HG02884 (cell line): ENCODE results near the gene WDR1.

Source experiments
- ATAC-seq: cut with Tn5 transposase; IDR thresholded peaks from one replicate; pipeline ENCODE4 v1.9.1; 2021; ENCODE audit warnings: mild to moderate bottlenecking, moderate library complexity; ENCODE audit not compliant: unreplicated experiment

Gene WDR1

DNA sequence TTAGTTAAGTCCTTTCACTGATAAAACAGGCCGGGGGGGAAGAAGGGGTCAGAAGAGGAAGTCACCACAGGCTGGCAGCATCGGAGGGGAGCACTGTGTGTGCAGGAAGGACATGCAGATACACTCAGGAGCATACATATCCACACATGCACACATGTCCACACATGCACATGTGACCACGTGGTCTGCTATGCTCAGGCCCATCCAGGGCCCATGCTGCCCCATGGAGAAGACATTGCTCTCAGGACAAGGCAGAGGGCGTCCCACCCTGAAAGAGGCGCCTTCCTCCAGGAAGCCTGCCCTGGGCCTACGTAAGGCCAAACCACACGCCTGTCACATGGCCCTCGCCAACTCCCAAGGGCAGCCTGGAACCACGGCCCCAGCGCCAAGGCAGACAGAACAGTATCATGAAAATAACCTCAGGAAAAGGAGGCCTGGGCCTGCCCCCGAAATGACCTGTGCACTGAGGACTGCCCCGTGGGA, 15.8 kb downstream of the WDR1 start:
- no peak for ATAC-seq

DNA sequence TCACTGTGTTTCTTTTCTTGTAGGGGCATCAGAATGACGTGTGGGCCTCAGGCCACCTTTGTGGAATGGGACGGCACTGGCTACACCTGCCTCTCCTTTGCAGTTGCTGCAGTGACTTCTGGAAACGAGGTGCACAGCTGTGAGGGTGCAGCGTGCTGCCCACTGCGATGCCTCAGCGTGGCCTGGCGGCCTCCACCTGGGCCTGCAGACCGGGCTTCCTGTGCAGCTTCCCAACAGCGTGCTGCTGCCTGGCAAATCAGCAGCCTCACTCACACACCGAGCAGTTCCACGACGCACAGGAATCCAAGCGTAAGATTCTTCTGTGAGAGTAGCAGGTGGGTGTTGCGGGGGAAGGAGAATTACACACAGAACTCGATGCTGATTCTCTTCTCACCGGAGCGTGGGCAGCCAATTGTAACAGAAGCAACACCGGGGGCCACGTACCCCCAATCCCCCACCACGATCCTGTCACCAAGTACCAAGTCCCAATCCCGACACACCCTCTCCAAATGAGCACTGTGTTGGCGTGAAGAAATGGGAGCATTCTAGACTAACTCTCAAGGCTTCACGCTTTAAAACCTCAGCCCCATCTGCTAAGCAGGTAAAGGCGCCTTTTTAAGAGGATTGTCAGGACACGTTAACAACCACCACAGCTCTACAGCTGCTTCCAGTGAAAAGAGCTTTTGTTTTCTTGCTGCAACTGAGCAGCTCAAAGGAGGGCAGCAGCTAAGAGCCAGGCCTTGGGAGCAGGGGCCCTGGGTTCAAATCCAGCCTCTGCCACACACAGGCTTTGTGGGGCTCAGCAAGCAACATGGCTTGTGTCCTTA, 16.9 kb downstream of the WDR1 start:
- ATAC-seq: no peak

DNA sequence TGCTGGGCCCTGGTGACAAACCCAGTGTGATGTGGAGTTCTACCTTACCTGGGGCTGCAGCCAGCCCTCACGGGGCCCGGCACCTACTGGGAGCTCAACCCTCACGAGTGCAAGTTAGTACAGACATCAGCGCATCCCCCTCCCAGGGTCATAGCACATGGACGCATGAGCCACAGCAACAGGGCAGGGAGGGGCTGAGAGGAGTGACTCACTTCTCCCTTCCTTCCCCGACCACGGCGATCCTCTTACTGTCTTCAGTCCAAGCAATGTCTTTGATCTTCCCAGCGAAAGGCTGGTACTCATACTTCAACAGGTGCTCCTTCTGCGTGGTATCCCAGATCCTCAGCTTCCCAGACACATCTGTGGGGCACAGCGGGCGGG, 17.8 kb downstream of the WDR1 start:
- no peak for ATAC-seq

DNA sequence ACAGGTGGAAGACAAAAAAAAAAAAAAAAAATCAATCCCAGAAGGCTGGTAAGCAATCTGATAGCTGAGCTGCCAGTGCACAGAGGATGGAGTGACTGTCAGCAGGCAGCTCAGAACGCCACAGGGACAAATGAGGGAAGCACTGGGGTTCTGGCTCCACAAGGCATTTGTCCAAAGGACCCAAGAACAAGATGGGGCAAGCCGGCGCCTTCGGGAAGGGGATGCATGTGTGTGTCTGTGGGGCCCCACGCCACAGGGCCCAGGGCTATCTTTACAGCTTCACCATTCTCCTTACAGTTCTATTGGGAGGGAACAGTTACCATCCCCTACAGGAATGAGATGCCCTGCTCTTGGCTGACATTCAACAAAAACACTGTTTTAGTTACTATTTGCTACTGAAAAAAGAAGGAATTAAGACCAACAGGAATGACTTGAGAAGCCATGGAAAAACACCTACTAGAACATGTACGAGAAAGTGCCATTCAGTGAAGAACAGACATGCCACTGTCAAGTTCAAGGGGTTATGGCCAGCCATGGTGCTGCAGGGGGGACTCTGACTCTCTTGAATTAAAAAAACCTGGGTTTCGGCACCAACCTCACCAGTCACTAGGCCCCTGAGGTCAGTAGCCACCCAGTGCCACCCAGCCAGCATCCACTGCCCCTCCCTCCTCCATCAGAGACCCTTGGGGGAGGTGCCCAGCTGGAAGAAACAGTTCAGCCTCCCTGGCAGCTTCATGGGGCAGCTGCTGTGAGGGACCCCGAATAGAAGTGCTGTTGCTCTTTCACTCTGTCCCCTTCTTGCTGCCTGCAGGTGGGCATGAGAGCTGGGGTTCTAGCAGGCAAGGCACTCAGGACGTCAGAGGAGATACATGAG, 18.5 kb downstream of the WDR1 start:
- ATAC-seq: no peak

DNA sequence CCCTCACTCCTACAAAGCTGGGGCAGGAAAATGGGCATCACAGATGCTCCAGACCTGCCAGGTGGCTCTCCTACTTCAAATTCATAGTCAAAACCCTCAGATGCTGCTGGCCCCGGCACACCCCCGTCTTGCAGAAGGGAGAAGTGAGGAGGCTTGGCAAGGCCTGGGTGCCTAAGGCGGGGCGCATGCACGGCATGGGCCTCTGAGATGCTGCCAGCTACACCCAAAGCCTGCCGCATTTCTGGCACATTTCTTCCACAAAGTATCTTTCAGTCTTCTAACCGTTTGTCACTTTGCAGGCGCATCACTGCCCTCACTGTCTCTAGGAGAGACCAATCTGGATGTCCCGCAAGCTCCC, 19.6 kb downstream of the WDR1 start:
- no peak for ATAC-seq

DNA sequence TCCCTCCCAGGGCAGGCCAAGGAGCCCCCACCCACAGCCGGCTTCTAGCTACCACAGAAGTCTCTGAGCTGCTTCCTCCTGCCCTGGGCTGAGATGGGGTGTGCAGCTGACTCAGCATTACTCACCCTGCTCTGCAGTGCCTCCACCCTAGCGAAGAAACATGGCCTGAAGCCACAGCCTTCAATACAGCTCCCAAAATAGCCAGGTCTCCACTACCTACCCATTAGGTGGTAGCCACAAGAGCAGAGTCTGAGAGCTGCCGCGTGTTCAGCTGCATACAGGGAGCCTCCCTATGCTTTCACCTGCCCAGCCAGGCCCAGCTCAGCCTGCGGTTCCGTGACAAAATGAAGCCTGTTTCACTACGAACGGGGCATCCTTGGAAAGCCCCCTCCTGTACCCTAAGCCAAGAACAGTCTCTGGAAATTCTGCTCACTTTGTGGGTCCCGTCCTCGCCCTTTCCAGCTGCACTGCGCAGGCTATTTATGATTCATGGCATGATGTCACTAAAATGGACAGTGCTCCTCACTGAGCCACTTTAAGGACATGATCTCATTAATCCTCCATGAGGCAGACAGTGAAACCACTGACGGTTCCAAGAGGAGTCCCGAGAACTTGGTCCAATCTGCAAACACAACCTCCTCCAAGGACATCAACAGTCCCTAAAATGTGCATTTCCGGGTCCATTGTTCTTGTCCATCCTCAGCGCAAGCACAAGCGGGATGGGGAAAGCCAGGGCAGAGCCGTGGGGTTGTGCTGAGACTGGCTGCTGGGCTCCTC, 20.2 kb downstream of the WDR1 start:
- ATAC-seq: peak; percentile 90

DNA sequence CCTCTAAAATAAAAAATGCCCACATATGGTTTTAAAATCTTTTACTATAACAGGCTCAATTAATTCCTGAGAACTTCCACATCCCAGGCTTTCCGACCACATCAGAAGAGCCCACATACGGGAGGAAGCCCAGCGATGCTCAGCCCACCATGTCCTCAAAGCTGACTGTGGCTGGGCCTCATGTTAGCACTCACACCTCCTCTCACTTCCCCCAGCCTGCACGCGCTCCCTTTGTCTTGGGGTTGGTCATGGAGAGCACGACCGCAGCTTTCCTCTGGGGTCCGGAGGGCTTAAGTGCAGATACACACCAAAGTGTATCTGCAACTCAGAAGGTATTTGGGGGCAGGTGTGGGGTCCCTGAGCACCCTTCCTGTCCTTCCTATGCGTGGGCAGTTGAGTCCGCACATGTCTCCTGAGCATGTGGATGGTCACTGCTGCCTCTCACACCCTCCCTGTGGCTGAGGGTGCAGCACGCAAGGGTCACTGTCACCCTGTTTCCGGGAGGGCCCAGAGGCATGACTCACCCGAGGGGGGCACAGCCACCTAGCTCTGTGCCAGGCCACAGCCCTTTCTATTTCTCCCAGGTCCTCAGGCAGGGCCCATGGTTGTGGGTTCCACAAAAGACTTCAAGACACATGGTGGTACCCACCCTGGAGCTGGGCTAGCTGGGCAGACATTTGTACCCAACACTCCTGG, 21.2 kb downstream of the WDR1 start:
- no peak for ATAC-seq

DNA sequence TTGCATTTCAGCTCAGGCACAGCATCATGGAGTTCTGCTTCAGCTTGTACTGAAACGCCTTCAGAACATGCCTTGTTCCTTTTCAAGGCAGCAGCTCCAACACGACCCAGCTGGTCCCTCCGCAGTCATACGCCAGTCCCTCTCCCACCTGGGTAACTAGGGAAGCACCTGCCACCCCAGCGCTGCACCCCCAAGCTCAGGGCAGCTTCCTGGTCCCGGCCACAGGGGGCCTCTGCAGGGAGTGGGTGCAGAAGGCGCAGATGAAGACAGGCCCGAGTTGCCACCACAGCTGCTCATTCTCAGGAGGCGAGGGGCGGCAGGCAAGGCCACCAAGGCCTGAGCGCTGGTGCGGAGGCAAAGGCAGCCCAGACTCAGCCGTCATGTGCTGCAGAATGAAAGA, 21.8 kb downstream of the WDR1 start:
- no peak for ATAC-seq

DNA sequence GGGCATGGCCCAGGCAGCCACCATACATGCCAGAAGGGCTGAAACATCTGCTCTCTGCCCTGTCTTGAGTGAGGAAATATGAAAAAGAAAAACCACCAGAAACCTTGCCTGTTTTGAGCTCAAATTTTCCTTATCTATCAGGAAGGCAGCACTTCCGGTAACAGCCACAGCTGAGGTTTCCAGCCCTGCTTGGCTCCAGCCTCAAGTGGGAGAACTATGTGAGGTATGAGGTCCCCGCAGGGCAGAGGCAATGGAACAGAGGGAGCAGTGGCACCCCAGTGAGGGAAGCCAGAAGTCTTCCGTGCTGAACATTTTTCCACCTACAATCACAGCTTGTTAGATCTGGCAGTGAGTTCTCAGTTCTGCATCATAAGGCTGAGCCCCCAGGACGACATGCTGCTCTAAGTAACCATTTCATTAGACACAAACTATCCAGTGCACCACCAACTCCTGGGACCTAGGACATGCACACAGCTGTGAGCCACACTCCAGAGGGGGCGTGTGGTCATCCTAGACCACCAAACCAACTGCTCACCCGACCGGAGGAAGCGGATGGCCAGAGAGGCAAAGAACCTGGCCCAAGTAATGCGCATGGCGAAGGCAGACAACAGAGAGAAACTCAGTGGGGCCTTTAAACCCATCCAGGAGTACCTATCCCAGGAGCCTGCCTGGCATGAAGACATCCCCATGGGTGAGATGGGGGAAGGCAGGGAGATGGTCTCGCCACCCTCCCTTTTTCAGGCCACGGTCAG, 22.6 kb downstream of the WDR1 start:
- ATAC-seq: no peak

DNA sequence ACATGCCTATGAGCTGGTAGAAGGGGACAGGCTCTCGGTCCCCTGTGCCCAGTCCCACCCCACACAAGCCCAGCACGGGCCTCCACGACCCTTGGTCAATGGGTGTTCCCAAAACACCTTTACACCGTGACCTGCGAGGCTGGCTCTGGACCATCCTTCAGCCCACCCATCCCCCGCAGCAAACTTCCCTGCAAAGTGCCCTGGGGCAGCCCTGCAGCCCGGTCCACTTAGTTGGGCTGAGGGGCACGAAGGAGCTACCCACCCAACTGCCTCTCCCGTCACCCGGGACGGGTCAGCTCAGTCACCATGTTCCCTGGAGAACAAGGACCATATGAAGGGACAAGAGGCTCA, 23.4 kb downstream of the WDR1 start:
- no peak for ATAC-seq

DNA sequence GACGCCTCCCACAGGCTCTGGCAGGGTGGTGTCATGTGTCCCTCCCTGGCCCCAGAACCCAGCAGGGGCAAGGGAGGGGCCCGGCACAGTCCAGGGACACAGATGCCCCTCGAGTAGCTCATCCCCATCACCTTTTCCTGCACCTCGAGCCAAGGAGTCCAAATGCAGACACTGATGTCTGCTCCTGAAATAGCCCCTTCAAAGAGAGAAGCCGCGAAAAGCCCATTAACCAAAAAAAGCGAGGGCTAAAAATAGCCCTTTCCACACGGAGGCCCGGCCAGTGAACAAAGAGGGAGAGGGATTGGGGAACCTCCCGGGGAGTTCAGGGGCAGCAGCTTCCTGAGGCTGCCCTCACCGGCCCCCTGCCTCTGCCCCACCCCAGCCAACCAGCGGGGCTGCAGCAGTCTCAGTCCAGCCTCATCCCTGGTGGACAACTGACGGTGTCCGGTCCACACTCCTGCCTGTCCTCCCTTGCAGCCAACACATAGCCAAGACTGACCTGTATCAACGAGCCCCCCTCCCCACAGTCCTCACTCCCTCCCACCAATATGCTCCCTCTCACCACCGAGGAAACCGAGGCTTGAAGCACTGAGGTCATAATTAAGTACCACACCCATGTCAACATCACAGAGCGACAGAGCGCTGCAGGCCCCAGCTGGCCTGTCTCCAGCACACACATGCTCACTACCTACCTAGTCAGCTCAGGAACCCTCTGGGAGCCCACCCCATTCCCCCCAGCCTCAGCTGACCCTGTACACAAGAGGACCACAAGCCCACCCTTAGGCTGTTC, 23.9 kb downstream of the WDR1 start:
- ATAC-seq: no peak

DNA sequence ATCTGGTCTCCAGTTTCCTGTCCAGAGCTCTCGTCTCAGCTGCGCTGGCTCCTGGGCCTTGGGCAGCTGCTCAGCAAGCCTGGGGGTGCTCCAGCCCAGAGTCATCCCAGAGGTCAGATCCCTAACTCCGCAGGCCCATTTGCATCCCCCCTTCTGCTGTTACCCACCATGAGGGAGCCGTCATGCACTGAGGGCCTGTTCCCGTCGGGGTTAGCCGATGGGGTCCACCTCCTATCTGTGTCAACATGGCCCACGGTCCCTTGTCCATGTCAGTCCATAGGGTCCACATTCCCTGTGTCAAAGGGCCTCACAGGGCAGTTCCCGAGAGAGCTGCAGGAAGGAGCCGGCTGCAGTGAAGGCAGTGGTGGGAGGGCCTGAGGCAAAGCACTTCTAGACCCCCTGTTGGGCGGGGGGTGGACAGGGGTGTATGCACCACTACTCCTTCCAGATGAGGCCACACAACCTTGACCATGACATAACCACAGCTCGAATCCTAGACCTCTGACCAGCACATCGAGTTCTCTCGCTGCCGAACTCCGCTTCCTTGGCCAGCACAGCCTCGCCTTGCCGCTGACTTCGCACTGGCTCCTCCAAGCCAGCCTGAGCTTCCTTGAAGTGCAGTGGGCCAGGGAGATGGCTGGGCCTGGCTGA, 24.9 kb downstream of the WDR1 start:
- ATAC-seq: no peak

DNA sequence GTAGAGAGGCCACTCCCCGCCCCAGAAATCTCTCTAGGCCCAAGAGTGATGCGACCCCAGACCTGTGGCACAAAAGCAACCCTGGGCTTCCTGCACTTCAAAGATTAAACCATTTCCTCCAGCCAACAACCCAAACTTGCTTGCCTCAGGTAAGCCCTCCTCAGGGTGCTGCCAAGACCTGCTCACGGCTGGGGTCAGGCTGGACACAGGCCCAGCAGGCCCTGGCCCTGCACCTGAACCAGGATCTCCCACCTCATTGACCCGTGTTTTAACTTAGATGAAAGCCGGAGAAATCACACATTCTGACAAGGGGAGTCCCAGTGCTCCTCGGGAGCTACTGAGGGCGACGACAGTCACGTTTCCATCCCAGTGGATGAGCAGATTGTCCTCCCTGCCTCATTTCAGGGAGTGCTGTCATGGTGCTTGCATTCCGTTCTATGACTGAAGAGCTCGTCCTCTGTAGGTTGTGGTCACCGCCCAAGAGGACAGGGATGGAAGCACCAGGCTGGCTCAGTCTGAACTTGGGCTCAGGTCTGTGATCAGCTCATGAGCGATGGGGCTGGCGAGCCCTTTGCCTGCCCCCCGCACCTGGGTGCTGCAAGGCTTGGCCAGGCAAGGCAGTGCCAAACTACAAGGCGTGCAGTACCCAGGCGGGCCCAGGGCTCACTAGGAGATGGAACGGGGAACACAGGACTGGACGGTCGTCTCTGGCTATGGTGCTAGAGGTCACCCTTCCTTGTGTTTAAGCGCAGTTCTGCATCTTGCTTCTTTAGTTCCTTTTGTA, 25.9 kb downstream of the WDR1 start:
- no peak for ATAC-seq

DNA sequence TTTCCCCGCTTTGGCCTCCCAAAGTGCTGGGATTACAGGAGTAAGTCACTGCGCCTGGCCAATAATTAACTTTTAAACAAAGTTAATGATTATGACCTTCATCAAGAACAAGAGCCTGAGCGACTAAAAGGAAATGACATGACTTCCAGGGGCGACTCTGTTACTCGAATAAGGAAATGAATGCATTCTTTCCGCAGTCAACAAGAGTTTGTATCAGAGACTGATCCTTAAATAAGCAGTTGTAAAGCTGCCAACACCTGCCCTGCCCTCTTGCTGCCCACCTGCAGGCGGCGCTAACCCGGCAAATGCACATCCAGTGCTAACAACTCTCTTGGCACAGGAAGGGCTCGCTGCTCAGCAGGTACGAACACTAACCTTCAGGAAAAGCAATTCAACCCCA, 27.3 kb downstream of the WDR1 start:
- ATAC-seq: no peak

DNA sequence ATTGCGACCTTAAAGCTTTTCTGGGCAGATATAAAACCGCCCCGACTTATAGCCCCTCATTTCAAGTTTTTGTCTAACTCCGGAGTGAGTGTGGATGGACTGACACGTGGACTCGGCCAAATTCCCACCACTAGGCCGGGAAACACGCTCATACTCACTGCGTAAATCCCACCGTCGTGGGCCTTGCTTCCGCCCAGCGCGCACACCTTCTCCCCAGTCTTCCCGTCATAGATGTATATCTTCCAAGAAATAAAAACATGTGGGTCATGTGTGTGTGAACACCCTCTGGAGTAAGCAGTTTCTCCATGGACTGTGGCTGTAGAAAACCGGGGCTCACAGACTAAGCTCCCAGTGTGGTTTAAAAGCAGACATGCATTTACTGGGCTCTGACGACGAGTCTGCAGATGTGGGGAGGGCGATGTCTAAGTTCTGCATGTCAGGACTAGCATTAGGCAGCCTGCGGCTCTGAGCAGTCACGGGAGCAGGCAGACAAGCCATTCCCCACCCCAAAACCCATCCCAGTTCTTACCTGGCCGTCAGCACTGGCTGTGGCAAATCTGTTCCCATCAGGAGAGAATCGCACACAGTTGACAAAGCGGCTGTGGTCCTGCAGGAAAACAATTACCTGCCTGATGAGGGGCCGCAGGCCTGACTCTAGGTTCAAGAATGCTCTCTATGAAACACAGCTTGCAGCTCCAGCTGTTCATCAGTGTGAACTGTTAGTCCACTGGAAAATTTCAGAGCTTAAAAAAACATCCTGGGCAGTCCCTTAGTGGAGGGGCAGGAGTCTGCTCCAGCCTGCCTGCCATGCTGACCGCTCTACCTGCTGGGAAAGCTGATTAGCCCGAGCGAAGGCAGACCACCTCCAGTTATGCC, 28.2 kb downstream of the WDR1 start:
- no peak for ATAC-seq

DNA sequence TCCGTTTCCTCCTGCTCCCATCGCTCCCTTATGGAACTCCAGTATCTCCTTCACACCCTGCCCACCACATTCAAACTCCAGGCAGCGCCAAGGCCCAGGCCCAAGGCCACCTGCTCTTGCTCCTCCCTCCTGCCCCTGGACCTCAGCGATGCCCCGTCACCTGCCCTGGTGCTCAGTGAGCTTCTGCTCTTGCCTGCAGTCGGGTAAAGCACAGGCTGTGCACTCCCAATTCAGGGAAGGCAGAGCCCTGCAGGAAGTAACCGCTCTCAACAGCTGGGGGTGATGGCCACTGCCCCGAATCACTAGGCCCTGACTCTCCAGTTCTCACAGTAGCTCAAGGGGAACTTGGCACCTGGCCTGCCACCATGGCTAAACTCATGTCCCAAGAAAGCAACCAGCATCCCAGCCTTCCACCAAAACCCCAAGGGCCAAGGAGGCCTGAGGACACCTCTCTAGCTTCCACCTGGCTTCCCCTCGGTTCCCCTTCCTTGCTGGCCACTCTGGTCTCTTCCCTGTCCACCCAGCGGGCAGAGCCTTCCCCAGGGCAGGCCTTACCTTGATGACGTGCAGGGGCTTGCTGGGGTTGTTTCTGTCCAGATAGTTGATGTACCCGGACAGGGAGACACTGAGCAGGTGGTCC, 29.3 kb downstream of the WDR1 start:
- no peak for ATAC-seq
